Fibroblast of lung (primary cell): ENCODE results near the gene CUL1. TPM values are rescaled to one million over a fixed set of nuclear protein-coding genes. Genes with fewer than 3 reads are reported as not detected.

Experiments used
- DNase-seq, 2 donors: peaks; one replicate each; pipeline versions ENCODE4 v3.0.0 to v3.0.0-alpha.2; 2010; ENCODE audit warnings: low read depth in 2 of 2
- H2AFZ ChIP-seq: 2 replicates; pipeline ENCODE4 v1.5.1; 2012; ENCODE audit warnings: low read length, control low read depth, inconsistent platforms
- H3K27ac ChIP-seq: 2 replicates; pipeline ENCODE4 v1.5.1; 2011; ENCODE audit warnings: low read length, control low read depth; ENCODE audit not compliant: insufficient read depth
- H3K27me3 ChIP-seq: 2 replicates; pipeline ENCODE4 v1.5.1; 2011; ENCODE audit warnings: mild to moderate bottlenecking, low read length; ENCODE audit not compliant: control insufficient read depth, insufficient read depth
- H3K36me3 ChIP-seq: 2 replicates; pipeline ENCODE4 v1.5.1; 2011; ENCODE audit warnings: low read length; ENCODE audit not compliant: control insufficient read depth, insufficient read depth
- H3K4me1 ChIP-seq: 2 replicates; pipeline ENCODE4 v1.5.1; 2011; ENCODE audit warnings: low read length; ENCODE audit not compliant: control insufficient read depth, insufficient read depth; ENCODE audit errors: extremely low read depth
- H3K4me2 ChIP-seq: 2 replicates; pipeline ENCODE4 v1.5.1; 2011; ENCODE audit warnings: low read length, control low read depth; ENCODE audit not compliant: insufficient read depth; ENCODE audit errors: extremely low read depth
- H3K4me3 ChIP-seq, 4 experiments: fragments of 200-600 bp in 1 of 4; sonication (generic) in 1 of 4; replicated peaks in 1 of 4; 2 replicates each; pipeline ENCODE4 v1.5.1; 2011 to 2016; ENCODE audit warnings: low read length in 4 of 4, low read depth in 3 of 4, mild to moderate bottlenecking in 3 of 4, control low read depth in 2 of 4, inconsistent platforms in 1 of 4, mixed read lengths in 1 of 4; ENCODE audit not compliant: insufficient read depth in 1 of 4; ENCODE audit errors: control extremely low read depth in 1 of 4
- H3K79me2 ChIP-seq: 2 replicates; pipeline ENCODE4 v1.5.1; 2012; ENCODE audit warnings: mild to moderate bottlenecking, low read length, inconsistent platforms; ENCODE audit not compliant: control insufficient read depth, insufficient read depth
- H3K9ac ChIP-seq: 2 replicates; pipeline ENCODE4 v1.5.1; 2011; ENCODE audit warnings: mild to moderate bottlenecking, low read length, control low read depth; ENCODE audit not compliant: insufficient read depth
- H3K9me3 ChIP-seq: 2 replicates; pipeline ENCODE4 v1.5.1; 2012; ENCODE audit warnings: low read depth, low read length; ENCODE audit not compliant: control insufficient read depth, insufficient read depth
- H4K20me1 ChIP-seq: 2 replicates; pipeline ENCODE4 v1.5.1; 2011; ENCODE audit warnings: low read length; ENCODE audit not compliant: control insufficient read depth, insufficient read depth; ENCODE audit errors: extremely low read depth
- EZH2 ChIP-seq: IDR thresholded peaks from 2 replicates; pipeline ENCODE4 v1.5.1; 2012; ENCODE audit warnings: low read length, control low read depth, mild to moderate bottlenecking; ENCODE audit errors: missing control alignments
- polyA plus RNA-seq, 2 donors: library from polyadenylated mRNA; depleted of rRNA in 1 of 2; stranded (reverse) in 1 of 2; unstranded in 1 of 2; fragments of >200 nt; gene quantifications; 2 replicates each; pipeline ENCODE4 v1.2.1, GENCODE V29; 2011 to 2012; ENCODE audit warnings: missing spikeins in 1 of 2
- total RNA-seq: library from RNA; depleted of rRNA; stranded (reverse); fragments of >200 nt; gene quantifications from 2 replicates; pipeline ENCODE4 v1.2.1, GENCODE V29; 2014
- TF ChIP-seq, protein P1 (sequence below), 2 donors: IDR thresholded peaks in 1 of 2; conservative IDR thresholded peaks in 1 of 2; 1 replicate in 1 of 2; 2 replicates in 1 of 2; pipeline ENCODE4 v1.5.1; 2011 to 2012; ENCODE audit warnings: low read length in 2 of 2, control low read depth in 1 of 2, inconsistent platforms in 1 of 2, low read depth in 1 of 2, mild to moderate bottlenecking in 1 of 2

The CUL1 gene
- total and polyA plus RNA-seq, 2 donors (not counting 1 experiment from before 2014, with no cell fraction given) = 47.9 to 52.3 TPM

- H3K9ac ChIP-seq = no peak overlapping the region
- no peak for DNase-seq
- TF ChIP-seq EZH2 = no peak
- TF ChIP-seq, protein P1, sequence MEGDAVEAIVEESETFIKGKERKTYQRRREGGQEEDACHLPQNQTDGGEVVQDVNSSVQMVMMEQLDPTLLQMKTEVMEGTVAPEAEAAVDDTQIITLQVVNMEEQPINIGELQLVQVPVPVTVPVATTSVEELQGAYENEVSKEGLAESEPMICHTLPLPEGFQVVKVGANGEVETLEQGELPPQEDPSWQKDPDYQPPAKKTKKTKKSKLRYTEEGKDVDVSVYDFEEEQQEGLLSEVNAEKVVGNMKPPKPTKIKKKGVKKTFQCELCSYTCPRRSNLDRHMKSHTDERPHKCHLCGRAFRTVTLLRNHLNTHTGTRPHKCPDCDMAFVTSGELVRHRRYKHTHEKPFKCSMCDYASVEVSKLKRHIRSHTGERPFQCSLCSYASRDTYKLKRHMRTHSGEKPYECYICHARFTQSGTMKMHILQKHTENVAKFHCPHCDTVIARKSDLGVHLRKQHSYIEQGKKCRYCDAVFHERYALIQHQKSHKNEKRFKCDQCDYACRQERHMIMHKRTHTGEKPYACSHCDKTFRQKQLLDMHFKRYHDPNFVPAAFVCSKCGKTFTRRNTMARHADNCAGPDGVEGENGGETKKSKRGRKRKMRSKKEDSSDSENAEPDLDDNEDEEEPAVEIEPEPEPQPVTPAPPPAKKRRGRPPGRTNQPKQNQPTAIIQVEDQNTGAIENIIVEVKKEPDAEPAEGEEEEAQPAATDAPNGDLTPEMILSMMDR (conservative IDR thresholded peaks at IDR 0.05 in 1 of 2, IDR thresholded peaks at IDR 0.05 in 1 of 2; ENCODE audit: low read depth in 1 of 2, low read length in 2 of 2) = no peak
- no peaks in the 10 kb centered on the region for H4K20me1 ChIP-seq
- no peaks in the 10 kb centered on the region for H3K27me3 ChIP-seq
- H3K79me2 ChIP-seq = no peaks in the 10 kb centered on the region
- H3K27ac ChIP-seq = no peak overlapping the region
- H3K4me2 ChIP-seq = no peak overlapping the region
- H3K36me3 ChIP-seq = peaks cover 13% of the 10 kb centered on the region
- H3K4me1 ChIP-seq = no peaks in the 10 kb centered on the region
- no peaks in the 10 kb centered on the region for H3K9me3 ChIP-seq
- no peak overlapping the region for H2AFZ ChIP-seq
- no peak overlapping the region for H3K4me3 ChIP-seq
Observed at GRCh38 chr7:148787571-148788295, 89.0 kb downstream of the CUL1 start.

DNA sequence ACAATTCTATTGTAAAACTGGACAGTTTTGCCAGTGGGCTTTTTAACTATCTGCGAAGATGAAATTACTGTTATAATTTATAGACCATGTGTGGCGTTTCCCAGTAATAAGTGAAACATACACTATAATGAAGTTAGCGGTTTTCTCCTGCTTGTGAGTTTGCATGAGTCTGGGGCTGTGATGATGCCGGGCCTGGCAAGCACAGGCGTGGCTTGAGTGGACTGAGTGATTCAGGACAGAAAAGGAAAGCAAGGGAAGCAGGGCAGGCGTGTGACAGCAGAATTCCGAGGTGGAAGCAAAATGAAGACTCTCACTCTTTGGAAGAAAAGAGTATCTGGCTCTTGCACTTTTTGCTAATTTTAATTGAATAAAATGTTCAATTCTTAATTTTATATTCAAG is 90.5 kb downstream of the CUL1 start:
- Histone ChIP-seq H3K36me3 (peaks cover 9% of the 10 kb centered on the region), H3K27ac (no peak overlapping the region), H3K79me2 (no peaks in the 10 kb centered on the region), H3K9ac (no peak overlapping the region), H3K4me2 (no peak overlapping the region), H4K20me1 (no peaks in the 10 kb centered on the region), H3K4me3 (no peak overlapping the region), H2AFZ (no peak overlapping the region), H3K9me3 (no peaks in the 10 kb centered on the region), H3K27me3 (no peaks in the 10 kb centered on the region), H3K4me1 (no peaks in the 10 kb centered on the region)
- DNase-seq = no peak
- TF ChIP-seq, protein P1 (conservative IDR thresholded peaks at IDR 0.05 in 1 of 2, IDR thresholded peaks at IDR 0.05 in 1 of 2; ENCODE audit: low read depth in 1 of 2, low read length in 2 of 2) = no peak
- no peak for TF ChIP-seq EZH2

DNA sequence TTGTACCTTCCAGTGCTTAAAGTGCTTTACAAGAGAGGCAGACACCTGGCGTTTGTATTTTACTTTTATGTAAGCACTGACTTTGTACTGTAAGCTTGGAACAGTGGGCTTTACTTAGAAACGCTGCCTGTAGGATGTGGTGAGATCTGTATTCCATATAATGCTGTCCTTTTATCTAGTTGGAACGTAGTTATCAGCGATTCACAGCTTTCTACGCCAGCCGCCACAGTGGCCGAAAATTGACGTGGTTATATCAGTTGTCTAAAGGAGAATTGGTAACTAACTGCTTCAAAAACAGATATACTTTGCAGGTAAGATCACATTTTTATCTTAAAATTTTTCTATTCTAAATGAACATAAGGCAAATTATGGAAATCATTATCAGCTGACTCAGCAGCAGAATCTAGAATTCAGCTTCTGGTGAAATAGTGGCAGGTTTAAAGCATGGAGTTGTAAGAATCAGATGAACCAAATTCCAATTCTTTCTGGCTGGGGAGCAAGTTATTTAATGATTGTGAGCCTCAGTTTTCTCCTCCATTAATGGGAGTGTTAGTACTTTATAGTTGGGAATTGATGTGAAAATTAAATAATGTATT is 91.5 kb downstream of the CUL1 start:
- no peak for TF ChIP-seq EZH2
- TF ChIP-seq, protein P1 (conservative IDR thresholded peaks at IDR 0.05 in 1 of 2, IDR thresholded peaks at IDR 0.05 in 1 of 2; ENCODE audit: low read depth in 1 of 2, low read length in 2 of 2) = no peak
- H3K27ac ChIP-seq = no peak overlapping the region
- H3K4me3 ChIP-seq = no peak overlapping the region
- H3K36me3 ChIP-seq = peaks cover 9% of the 10 kb centered on the region
- no peaks in the 10 kb centered on the region for H3K79me2 ChIP-seq
- no peak for DNase-seq
- H3K4me1 ChIP-seq = no peaks in the 10 kb centered on the region
- H3K27me3 ChIP-seq = no peaks in the 10 kb centered on the region
- no peak overlapping the region for H2AFZ ChIP-seq
- no peak overlapping the region for H3K9ac ChIP-seq
- no peaks in the 10 kb centered on the region for H3K9me3 ChIP-seq
- no peaks in the 10 kb centered on the region for H4K20me1 ChIP-seq
- H3K4me2 ChIP-seq = no peak overlapping the region
